ENCODE measurements around the gene BRINP2.

DNA sequence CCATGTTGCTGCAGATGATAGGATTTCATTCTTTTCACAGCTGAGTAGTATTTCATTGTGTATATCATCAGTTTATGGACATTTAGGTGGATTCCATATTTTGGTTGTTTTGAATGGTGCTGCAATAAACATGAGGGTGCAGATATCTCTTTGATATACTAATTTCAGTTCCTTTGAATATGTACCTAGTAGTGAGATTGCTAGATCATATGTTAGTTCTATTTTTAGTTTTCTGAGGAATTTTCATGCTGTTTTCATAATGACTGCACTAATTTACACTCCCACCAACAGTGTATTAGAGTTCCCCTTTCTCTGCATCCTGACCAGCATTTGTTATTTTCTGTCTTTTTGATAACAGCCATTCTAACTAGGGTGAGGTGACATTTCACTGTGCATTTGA, 82.1 kb downstream of the BRINP2 start:
- TF ChIP-seq RARB (CRISPR knock-in tag; IDR thresholded peaks at IDR 0.05) (no peak), ARNTL (CRISPR knock-in tag; IDR thresholded peaks at IDR 0.05; ENCODE audit: borderline replicate concordance, low read depth) (no peak), PPARA (CRISPR knock-in tag; IDR thresholded peaks at IDR 0.05; ENCODE audit: borderline replicate concordance) (no peak)
- TF ChIP-seq, protein P1, sequence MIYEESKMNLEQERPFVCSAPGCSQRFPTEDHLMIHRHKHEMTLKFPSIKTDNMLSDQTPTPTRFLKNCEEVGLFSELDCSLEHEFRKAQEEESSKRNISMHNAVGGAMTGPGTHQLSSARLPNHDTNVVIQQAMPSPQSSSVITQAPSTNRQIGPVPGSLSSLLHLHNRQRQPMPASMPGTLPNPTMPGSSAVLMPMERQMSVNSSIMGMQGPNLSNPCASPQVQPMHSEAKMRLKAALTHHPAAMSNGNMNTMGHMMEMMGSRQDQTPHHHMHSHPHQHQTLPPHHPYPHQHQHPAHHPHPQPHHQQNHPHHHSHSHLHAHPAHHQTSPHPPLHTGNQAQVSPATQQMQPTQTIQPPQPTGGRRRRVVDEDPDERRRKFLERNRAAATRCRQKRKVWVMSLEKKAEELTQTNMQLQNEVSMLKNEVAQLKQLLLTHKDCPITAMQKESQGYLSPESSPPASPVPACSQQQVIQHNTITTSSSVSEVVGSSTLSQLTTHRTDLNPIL (CRISPR knock-in tag; IDR thresholded peaks at IDR 0.05; ENCODE audit: low read depth), result no peak
